Fibroblast of the aortic adventitia (primary cell): Measurements from ENCODE around the gene PAOX. TPM values are rescaled to one million over a fixed set of nuclear protein-coding genes. Genes with fewer than 3 reads are reported as not detected.
"Not testable (repeated sequence)": the region's sequence is repeated elsewhere in the genome, so short reads cannot be mapped to it uniquely, and the experiment has no call there.

Experiments used
- DNase-seq: peaks from one replicate; pipeline ENCODE4 v3.0.0-alpha.2; 2010; ENCODE audit warnings: low read depth
- H3K4me3 ChIP-seq: 2 replicates; pipeline ENCODE4 v1.5.1; 2011; ENCODE audit warnings: low read depth, mild to moderate bottlenecking, control low read depth, low read length, moderate library complexity
- CTCF ChIP-seq: IDR thresholded peaks from 2 replicates; pipeline ENCODE4 v1.5.1; 2011; ENCODE audit warnings: mild to moderate bottlenecking, low read length, control low read depth, inconsistent platforms; ENCODE audit not compliant: insufficient read depth
- total RNA-seq: library from RNA; depleted of rRNA; stranded (reverse); fragments of >200 nt; gene quantifications from 2 replicates; pipeline ENCODE4 v1.2.3, GENCODE V29; 2012; ENCODE audit warnings: low replicate concordance

The PAOX gene
- total RNA-seq, 1 donor = 4.9 TPM

- no peak for TF ChIP-seq CTCF
Measured at GRCh38 chr10:133379801-133380666, 972 bp downstream of the PAOX start.

GRCh38 chr10:133381036-133381435 lies 2.0 kb downstream of the PAOX start:
- no peak for DNase-seq
- TF ChIP-seq CTCF = no peak
- H3K4me3 ChIP-seq = no peak overlapping the region

More at GRCh38 chr10:133379801-133380666, 972 bp downstream of the PAOX start:
- no peak for DNase-seq
- peak overlapping the region; percentile 65 for H3K4me3 ChIP-seq

GRCh38 chr10:133383551-133383950 lies 4.5 kb downstream of the PAOX start:
- no peak for TF ChIP-seq CTCF
- no peak for DNase-seq
- no peak overlapping the region for H3K4me3 ChIP-seq

GRCh38 chr10:133384071-133384470 lies 5.0 kb downstream of the PAOX start:
- H3K4me3 ChIP-seq = no peak overlapping the region
- DNase-seq = no peak
- no peak for TF ChIP-seq CTCF

- H3K4me3 ChIP-seq = no peak overlapping the region
- no peak for TF ChIP-seq CTCF
- DNase-seq = no peak
Measured at GRCh38 chr10:133385214-133385613, 6.2 kb downstream of the PAOX start.

GRCh38 chr10:133386951-133387350 lies 7.9 kb downstream of the PAOX start:
- not testable (repeated sequence) for H3K4me3 ChIP-seq

GRCh38 chr10:133388236-133388972 lies 9.3 kb downstream of the PAOX start:
- DNase-seq = no peak
- no peak for TF ChIP-seq CTCF
- no peak overlapping the region for H3K4me3 ChIP-seq

More at GRCh38 chr10:133386951-133387350, 7.9 kb downstream of the PAOX start:
- not testable (repeated sequence) for DNase-seq
